Gastrocnemius medialis (tissue), 4 donors: ENCODE measurements around the gene BLVRB. TPM values are rescaled to one million over a fixed set of nuclear protein-coding genes. Genes with fewer than 3 reads are reported as not detected.
"Not testable (repeated sequence)": the region's sequence is repeated elsewhere in the genome, so short reads cannot be mapped to it uniquely, and the experiment has no call there.

Experiments used
- ATAC-seq, 2 donors: fragments of 150-250 bp; one replicate each; pipeline ENCODE4 v1.9.1; 2016
- DNase-seq, 2 donors: peaks; one replicate each; pipeline ENCODE4 v3.0.0-alpha.2; 2019
- H3K27ac ChIP-seq, 4 donors: fragments of 200-600 bp; sonication (generic); 1 replicate in 1 of 4; 2 replicates in 3 of 4; pipeline ENCODE4 v1.5.1; 2016 to 2018; ENCODE audit warnings: mild to moderate bottlenecking in 2 of 4, moderate library complexity in 1 of 4
- H3K27me3 ChIP-seq, 3 donors: fragments of 200-600 bp; sonication (generic) in 2 of 3; 1 replicate in 1 of 3; 2 replicates in 2 of 3; pipeline versions ENCODE4 v1.5.1 to v1.6.0; 2016 to 2019; ENCODE audit warnings: mild to moderate bottlenecking in 1 of 3, moderate library complexity in 1 of 3
- H3K36me3 ChIP-seq, 2 donors: fragments of 200-600 bp; sonication (generic) in 1 of 2; one replicate each; pipeline ENCODE4 v1.5.1; 2017 to 2018
- H3K4me1 ChIP-seq, 2 donors: fragments of 200-600 bp; sonication (generic) in 1 of 2; one replicate each; pipeline ENCODE4 v1.5.1; 2016 to 2017; ENCODE audit warnings: mild to moderate bottlenecking in 2 of 2
- H3K4me3 ChIP-seq, 4 donors: fragments of 200-600 bp; sonication (generic) in 3 of 4; 1 replicate in 1 of 4; 2 replicates in 3 of 4; pipeline ENCODE4 v1.5.1; 2016 to 2019; ENCODE audit warnings: mild to moderate bottlenecking in 2 of 4
- H3K9me3 ChIP-seq, 3 donors: fragments of 200-600 bp; sonication (generic) in 2 of 3; 1 replicate in 1 of 3; 2 replicates in 2 of 3; pipeline ENCODE4 v1.5.1; 2016 to 2019
- POLR2A ChIP-seq, 2 donors: fragments of 450-650 bp; IDR thresholded peaks; one replicate each; pipeline ENCODE4 v1.6.1; 2017; ENCODE audit warnings: antibody characterized with exemption in 2 of 2, mild to moderate bottlenecking in 2 of 2, moderate library complexity in 2 of 2
- in situ Hi-C, 4 donors: fragments of 200-750 bp; cut with MboI; loops; one replicate each; pipeline versions ENCODE4 v1.15.0 to v1.8.0; 2017; ENCODE audit warnings: low sequenced_read_pairs in 4 of 4
- intact Hi-C: fragments of 100-400 bp; cut with DNase I; formaldehyde crosslinking; loops from one replicate; pipeline ENCODE4 v1.15.1; 2023; ENCODE audit warnings: low total_unique reads
- total RNA-seq, 4 donors: library from RNA; depleted of rRNA; stranded (reverse); fragments of >200 nt; gene quantifications; one replicate each; pipeline versions ENCODE4 v1.1.0 to v1.2.3, GENCODE V29; 2016
- TF ChIP-seq, protein P1 (sequence below), 5 experiments: fragments of 450-650 bp in 3 of 5; fragments of 200-600 bp in 2 of 5; sonication (generic) in 2 of 5; IDR thresholded peaks in 4 of 5; conservative IDR thresholded peaks in 1 of 5; 1 replicate in 4 of 5; 2 replicates in 1 of 5; pipeline ENCODE4 v1.5.1; 2016 to 2019; ENCODE audit warnings: antibody characterized with exemption in 5 of 5, mild to moderate bottlenecking in 3 of 5, moderate library complexity in 3 of 5

Gene BLVRB
- total RNA-seq, 4 donors from 2014 or later: 254 to 679 (median 280) TPM

- H3K27me3 ChIP-seq: no peaks in the 10 kb centered on the region
- H3K36me3 ChIP-seq: no peaks in the 10 kb centered on the region
- intact Hi-C loops (loop anchor here (1.0 to 10.0 kb wide), 7 partner anchors 20 to 630 kb away; partner anchors contain the start of genes C19orf47, DYRK1B, EGLN2 and PLD3), in situ Hi-C loops (loop anchor here in 1 of 4 donors (10.0 kb wide), 1 partner anchor 50 kb away; the partner anchor contains the start of gene PRX)
- ATAC-seq (peak in 1 of 2 donors; percentile 25), DNase-seq (peak in 1 of 2 donors; percentile 82)
- H3K4me1 ChIP-seq: peaks cover 5 to 22% of the 10 kb centered on the region in 2 donors
- H3K9me3 ChIP-seq: no peaks in the 10 kb centered on the region
- peak overlapping the region; percentile 97 to 100 (median 98) for H3K27ac ChIP-seq
- peak overlapping the region; percentile 81 to 100 (median 88) for H3K4me3 ChIP-seq
- TF ChIP-seq, protein P1, sequence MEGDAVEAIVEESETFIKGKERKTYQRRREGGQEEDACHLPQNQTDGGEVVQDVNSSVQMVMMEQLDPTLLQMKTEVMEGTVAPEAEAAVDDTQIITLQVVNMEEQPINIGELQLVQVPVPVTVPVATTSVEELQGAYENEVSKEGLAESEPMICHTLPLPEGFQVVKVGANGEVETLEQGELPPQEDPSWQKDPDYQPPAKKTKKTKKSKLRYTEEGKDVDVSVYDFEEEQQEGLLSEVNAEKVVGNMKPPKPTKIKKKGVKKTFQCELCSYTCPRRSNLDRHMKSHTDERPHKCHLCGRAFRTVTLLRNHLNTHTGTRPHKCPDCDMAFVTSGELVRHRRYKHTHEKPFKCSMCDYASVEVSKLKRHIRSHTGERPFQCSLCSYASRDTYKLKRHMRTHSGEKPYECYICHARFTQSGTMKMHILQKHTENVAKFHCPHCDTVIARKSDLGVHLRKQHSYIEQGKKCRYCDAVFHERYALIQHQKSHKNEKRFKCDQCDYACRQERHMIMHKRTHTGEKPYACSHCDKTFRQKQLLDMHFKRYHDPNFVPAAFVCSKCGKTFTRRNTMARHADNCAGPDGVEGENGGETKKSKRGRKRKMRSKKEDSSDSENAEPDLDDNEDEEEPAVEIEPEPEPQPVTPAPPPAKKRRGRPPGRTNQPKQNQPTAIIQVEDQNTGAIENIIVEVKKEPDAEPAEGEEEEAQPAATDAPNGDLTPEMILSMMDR (IDR thresholded peaks at IDR 0.05 in 4 of 5, conservative IDR thresholded peaks at IDR 0.05 in 1 of 5): peak; percentile 77 to 85 (median 82)
- TF ChIP-seq POLR2A (IDR thresholded peaks at IDR 0.05): no peak
These were observed 1.2 kb downstream of the BLVRB start for GRCh38 chr19:40464059-40465024.

GRCh38 chr19:40463587-40464037, 1.9 kb downstream of the BLVRB start:
- not testable (repeated sequence) for H3K27me3 ChIP-seq, H3K9me3 ChIP-seq, H3K36me3 ChIP-seq
- Histone ChIP-seq H3K4me3 (peak overlapping the region in 3 of 4 donors; percentile 30 to 85 (median 81)), H3K27ac (peak overlapping the region; percentile 97 to 100 (median 98)), H3K4me1 (peaks cover 5 to 22% of the 10 kb centered on the region in 2 donors)
- in situ Hi-C loops (loop anchor here in 1 of 4 donors (10.0 kb wide), 1 partner anchor 49 kb away; the partner anchor contains the start of gene PRX), intact Hi-C loops (loop anchor here (10.0 kb wide), 1 partner anchor 629 kb away; the partner anchor contains the start of gene DYRK1B)
- DNase-seq: peak in 1 of 2 donors; percentile 77
- peak in 1 of 2 donors; percentile 3 for ATAC-seq

DNA sequence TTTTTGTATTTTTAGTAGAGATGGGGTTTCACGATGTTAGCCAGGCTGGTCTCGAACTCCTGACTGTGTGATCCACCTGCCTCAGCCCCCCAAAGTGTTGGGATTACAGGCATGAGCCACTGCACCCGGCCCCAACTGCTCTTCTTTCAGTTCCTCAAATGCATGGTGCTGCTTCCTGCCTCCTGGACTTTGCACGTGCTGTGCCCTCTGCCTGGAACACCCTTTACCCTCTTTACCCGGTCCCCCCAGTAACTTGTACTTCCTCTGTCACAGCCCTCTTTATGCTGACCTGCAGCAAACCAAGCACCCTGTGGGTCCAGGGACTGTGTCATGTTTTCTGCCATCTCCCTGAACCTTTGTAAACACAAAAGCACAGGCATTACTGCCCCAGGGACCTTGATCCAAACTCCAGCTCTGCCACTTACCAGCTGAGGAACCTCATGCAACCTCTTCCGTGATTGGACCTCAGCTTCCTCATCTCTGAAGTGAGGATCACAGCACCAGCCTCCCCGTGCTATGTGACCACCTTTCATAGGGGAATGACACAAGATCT, 3.8 kb downstream of the BLVRB start:
- ATAC-seq (no peak), DNase-seq (no peak)
- peak overlapping the region in 3 of 4 donors; percentile 5 to 100 (median 97) for H3K27ac ChIP-seq
- H3K36me3 ChIP-seq: peaks cover 0 to 11% of the 10 kb centered on the region in 2 donors
- no peaks in the 10 kb centered on the region for H3K9me3 ChIP-seq
- H3K27me3 ChIP-seq: no peaks in the 10 kb centered on the region
- intact Hi-C loops (loop anchor here (10.0 kb wide), 1 partner anchor 627 kb away; the partner anchor contains the start of gene DYRK1B), in situ Hi-C loops (loop anchor here in 1 of 4 donors (10.0 kb wide), 1 partner anchor 47 kb away; the partner anchor contains the start of gene PRX)
- H3K4me1 ChIP-seq: peaks cover 5 to 18% of the 10 kb centered on the region in 2 donors
- H3K4me3 ChIP-seq: no peak overlapping the region
- TF ChIP-seq, protein P1 (IDR thresholded peaks at IDR 0.05 in 4 of 5, conservative IDR thresholded peaks at IDR 0.05 in 1 of 5): no peak
- TF ChIP-seq POLR2A (IDR thresholded peaks at IDR 0.05): no peak

DNA sequence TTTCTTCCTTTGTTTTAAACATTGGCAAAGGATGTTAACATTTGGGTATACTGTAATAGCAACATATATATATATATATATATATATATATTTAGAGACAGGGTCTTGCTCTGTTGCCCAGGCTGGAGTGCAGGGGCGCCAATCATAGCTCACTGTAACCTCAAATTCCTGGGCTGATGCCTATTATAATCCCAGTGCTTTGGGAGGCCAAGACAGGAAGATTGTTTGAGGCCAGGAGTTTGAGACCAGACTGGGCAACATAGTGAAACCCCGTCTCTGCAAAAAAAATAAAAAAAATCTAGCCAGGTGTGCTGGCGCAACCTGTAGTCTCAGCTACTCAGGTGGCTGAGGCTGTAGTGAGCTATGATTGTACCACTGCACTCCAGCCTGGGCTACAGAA, 5.4 kb downstream of the BLVRB start:
- TF ChIP-seq POLR2A (IDR thresholded peaks at IDR 0.05): no peak
- TF ChIP-seq, protein P1 (IDR thresholded peaks at IDR 0.05 in 4 of 5, conservative IDR thresholded peaks at IDR 0.05 in 1 of 5): no peak
- Histone ChIP-seq H3K27me3 (no peaks in the 10 kb centered on the region), H3K36me3 (peaks cover 0 to 15% of the 10 kb centered on the region in 2 donors), H3K4me1 (peaks cover 5 to 10% of the 10 kb centered on the region in 2 donors), H3K4me3 (no peak overlapping the region), H3K9me3 (no peaks in the 10 kb centered on the region), H3K27ac (no peak overlapping the region)
- ATAC-seq (no peak), DNase-seq (no peak)
- in situ Hi-C loops (loop anchor here in 1 of 4 donors (10.0 kb wide), 1 partner anchor 45 kb away; the partner anchor contains the start of gene PRX), intact Hi-C loops (loop anchor here (10.0 kb wide), 1 partner anchor 625 kb away; the partner anchor contains the start of gene DYRK1B)
